Stimulated activated CD4-positive, alpha-beta T cell treated with anti-CD3 and anti-CD28 coated beads, Interleukin-12 subunit alpha, Interleukin-12 subunit beta, amount 100 ng/mL, for 24 hours (primary cell): Measurements from ENCODE around the gene MBLAC1.

Experiments
- DNase-seq, 2 experiments: peaks; one replicate each; pipeline ENCODE4 v3.0.0-alpha.2; 2020; ENCODE audit warnings: low read depth in 2 of 2

MBLAC1 gene

GRCh38 chr7:100126931-100127865 is at the start of gene MBLAC1:
Gene MBLAC1 (plus strand): TSS chr7:100126967. CDS start chr7:100127396, 429 bp downstream.
- peak; percentile 85 to 92 for DNase-seq

- DNase-seq, result no peak
Measured at GRCh38 chr7:100077205-100077604, 49.6 kb upstream of the MBLAC1 start.

- no peak for DNase-seq
Measured at GRCh38 chr7:100079024-100079560, 47.7 kb upstream of the MBLAC1 start.

GRCh38 chr7:100080907-100081534 is 45.7 kb upstream of the MBLAC1 start:
- DNase-seq, result no peak

GRCh38 chr7:100081535-100082102 is 45.1 kb upstream of the MBLAC1 start, which contains the start of gene ZNF3:
Gene ZNF3 (minus strand): TSS chr7:100081723. CDS start chr7:100077357, 4,366 bp downstream.
- DNase-seq, result peak; percentile 96 to 97

DNA sequence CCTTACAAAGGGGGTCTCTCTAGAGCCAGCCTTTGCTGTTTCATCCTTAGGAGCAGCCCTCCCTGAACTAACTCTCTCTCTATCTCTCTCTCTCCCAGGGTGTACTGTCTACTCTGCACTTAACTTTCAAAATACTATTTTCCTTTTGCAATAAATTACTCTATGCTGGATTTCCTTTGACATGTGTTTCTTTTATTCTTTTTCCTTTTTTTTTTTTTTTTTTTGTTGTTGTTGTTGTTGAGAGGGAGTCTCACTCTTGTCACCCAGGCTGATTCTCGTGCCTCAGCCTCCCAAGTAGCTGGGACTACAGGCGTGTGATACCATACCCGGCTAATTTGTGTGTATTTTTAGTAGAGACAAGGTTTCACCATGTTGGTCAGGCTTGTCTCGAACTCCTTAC is 43.8 kb upstream of the MBLAC1 start:
- no peak for DNase-seq

DNA sequence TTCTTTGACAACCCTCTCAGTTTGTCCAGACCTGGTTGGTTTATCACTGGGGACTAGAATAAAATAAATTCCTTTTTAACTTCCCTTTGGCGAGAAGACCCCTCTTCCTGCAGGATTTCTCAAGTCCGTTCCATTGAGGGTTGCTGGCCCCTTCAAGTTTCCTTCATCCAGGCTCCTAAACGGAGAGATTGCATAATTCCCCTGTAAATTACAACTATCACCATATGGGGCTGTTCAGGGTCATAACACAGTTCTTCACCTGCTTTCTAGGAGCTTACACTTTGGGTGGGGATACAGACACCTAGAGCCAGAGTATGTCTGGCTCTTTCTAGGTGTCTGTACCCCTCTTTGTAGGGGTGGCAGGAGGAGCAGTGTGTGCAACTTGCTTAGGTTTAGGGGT is 41.3 kb upstream of the MBLAC1 start:
- DNase-seq, result no peak

- no peak for DNase-seq
Measured at GRCh38 chr7:100087055-100087750, 39.6 kb upstream of the MBLAC1 start.

GRCh38 chr7:100088095-100088620 is 38.6 kb upstream of the MBLAC1 start:
- no peak for DNase-seq

GRCh38 chr7:100088621-100089457 is 37.9 kb upstream of the MBLAC1 start, which contains the start of gene COPS6:
Gene COPS6 (plus strand): TSS chr7:100088969. CDS start chr7:100088991, 22 bp downstream.
- DNase-seq, result peak; percentile 74 to 86

DNA sequence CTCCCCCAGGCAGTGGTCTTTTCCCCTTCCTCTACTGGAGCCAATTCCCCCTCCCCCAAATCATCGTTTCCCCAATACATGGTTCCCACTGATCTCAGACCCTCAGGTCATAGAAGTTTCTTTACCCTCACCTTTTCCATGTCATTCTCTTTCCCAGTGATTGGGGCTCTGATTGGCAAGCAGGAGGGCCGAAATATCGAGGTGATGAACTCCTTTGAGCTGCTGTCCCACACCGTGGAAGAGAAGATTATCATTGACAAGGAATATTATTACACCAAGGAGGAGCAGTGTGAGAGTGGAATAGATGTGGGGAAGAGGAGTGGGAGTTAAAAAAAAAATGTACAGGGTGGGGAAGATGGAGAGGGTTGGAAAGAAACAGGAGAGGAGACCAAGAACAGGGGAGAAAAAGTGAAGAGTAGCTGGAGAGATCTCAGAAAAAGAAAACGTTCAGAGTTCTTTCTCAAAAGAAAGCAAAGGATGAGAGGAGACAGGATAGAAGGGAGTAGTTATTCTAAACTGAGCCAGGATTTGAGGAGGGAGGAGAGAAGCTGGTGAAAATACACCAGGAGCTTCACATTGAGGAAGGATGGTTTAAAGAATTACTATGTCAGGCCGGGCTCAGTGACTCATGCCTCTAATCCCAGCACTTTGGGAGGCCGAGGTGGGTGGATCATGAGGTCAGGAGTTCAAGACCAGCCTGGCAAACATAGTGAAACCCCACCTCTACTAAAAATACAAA is 37.1 kb upstream of the MBLAC1 start:
- no peak for DNase-seq

DNA sequence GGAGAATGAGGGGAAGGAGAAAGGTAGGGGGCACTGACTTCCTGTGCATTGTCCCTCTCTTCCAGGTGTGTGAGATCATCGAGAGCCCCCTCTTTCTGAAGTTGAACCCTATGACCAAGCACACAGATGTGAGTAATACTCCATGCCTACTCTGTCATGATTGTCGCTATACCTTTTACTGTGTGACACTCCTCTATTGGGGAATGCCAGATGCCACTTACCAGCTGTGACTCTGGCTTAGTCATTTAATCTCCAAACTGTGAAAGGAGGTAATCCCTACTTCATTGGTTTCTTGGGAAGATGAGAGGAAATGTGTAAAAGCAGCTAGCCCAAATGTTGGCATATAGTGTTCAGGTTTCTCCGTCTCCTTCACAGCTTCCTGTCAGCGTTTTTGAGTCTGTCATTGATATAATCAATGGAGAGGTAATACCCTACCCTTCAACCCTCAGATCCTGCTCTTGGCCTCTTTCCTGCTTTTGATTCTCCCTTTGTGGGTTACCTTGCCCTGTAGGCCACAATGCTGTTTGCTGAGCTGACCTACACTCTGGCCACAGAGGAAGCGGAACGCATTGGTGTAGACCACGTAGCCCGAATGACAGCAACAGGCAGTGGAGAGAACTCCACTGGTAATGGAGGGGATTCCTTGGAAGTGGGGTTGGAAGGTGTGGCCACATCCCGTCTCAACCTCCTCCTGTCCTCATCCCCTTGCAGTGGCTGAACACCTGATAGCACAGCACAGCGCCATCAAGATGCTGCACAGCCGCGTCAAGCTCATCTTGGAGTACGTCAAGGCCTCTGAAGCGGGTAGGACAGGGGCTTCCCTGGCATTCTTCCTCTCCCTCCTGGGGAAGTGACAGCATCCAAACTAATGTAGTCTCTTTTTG is 36.0 kb upstream of the MBLAC1 start:
- DNase-seq, result no peak

DNA sequence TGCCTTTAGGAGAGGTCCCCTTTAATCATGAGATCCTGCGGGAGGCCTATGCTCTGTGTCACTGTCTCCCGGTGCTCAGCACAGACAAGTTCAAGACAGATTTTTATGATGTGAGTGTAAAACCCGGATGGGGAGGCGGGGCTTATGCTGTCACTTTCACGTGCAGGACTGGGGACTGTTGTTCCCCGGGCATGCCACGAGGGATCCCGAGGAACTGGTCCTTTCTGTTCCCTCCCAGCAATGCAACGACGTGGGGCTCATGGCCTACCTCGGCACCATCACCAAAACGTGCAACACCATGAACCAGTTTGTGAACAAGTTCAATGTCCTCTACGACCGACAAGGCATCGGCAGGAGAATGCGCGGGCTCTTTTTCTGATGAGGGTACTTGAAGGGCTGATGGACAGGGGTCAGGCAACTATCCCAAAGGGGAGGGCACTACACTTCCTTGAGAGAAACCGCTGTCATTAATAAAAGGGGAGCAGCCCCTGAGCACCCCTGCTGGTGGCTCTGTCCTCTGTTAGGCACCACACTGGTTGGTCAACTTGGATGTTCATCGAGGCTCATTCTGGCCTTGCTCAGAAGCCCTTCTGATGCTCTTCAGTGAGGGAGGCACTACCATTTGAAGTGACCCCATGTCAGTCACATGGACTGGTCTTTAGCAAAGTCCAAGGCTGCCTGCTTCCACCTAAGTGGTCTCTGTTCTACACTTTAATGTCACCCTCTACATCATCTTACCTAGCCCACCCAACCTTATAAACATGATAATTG is 35.2 kb upstream of the MBLAC1 start:
- DNase-seq, result no peak

GRCh38 chr7:100093054-100093453 is 33.7 kb upstream of the MBLAC1 start:
- DNase-seq, result no peak

DNA sequence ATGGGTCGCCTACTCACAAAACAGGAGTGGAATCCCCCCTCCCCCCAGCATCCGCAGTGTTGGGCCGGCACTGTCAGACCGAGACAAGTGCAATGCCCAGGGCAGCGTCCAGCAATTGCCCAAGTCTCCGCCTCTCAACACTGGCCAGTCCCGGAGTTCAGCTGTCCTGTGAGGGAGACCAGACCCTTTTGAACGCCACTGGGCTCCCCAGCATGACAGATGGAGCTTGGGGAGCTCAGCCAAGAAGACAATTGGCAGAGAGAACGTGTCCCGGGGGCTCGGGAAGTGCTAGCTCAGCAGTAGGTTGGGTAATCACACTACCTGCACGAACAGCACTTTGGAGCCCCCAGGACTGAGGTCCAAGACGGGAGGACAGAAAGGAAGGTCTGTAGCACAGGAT is 33.3 kb upstream of the MBLAC1 start:
- no peak for DNase-seq

DNA sequence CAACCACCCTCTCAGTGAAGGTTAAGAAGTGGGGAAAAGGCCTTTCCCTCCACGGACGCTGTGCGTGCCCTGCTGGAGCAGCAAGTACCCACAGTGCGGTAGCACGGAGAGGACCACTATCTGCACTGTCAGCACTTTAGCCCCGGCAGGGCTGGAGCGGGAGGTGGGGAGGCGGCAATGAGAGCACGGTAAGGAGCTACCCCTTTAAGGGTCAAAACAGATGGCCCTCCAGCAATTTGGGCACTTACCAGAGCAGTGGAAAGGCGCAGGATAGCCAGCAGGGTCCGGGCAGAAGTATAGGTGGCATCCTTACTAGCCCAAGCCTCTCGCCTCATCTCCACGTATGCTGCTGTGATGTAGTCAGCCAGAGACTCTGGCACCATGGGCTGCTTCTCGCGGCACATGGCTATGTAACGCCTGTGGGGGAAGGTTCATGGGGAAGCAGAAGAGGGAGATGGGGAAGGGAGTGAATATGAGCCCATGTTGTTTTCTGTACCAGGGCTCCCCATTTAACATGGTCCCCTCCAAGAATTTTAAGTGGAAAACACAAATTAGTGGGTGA is 32.8 kb upstream of the MBLAC1 start:
- no peak for DNase-seq

DNA sequence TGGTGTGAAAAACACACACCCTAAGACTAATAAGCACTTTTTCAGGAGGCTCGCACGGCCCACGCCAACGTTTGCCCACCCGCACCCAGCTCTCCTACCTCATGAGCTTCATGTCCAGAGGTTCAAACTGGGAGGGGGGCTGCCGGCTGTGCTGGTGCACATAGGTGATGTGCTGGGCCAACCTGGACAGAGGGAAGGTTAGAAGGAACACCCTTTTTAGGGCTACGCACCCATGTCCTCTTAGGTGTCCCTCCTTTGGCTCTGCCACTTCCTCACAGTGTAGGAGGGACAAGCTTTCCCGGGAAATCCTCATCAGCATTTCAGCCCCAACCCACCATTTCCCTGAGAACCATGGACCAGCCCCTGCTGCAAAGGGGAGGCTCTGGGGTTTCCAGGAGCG is 31.5 kb upstream of the MBLAC1 start:
- no peak for DNase-seq

DNA sequence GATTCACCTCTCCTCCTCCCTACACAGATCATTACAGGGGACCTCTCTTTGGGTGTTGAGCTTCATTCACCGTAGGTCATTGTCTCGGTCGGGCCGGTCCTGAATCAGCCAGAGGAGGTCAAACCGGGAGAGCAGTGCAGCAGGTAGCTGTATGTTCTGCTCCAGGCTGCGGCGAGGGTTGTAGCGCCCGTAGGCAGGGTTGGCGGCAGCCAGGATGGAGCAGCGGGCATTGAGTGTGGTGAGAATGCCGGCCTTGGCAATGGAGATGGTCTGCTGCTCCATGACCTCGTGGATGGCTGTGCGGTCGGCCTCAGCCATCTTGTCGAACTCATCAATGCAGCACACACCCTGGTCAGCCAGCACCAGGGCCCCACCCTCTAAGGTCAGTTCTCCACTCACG is 31.1 kb upstream of the MBLAC1 start:
- DNase-seq, result no peak
